Measurements from ENCODE around the gene CRIP3. TPM values are rescaled to one million over a fixed set of nuclear protein-coding genes. Genes with fewer than 3 reads are reported as not detected.

Gene CRIP3
- total and polyA plus RNA-seq, 10 of the 15 experiments (the other 5 are each of a cell fraction or from before 2014, with no cell fraction given), result 1.5 to 9.2 (median 2.2) TPM

- WGBS (ENCODE audit: insufficient coverage, insufficient replicate concordance, low lambda C conversion rate, missing lambda C conversion rate), result 39% methylated on average over 3 of the region's 3 CpGs
Observed at GRCh38 chr6:43347021-43347420, 38.4 kb upstream of the CRIP3 start.

More at GRCh38 chr6:43347021-43347420, 38.4 kb upstream of the CRIP3 start:
- Histone ChIP-seq H3K9ac (ENCODE audit: control insufficient read depth, insufficient read depth, low read length) (no peak overlapping the region), H2AFZ (ENCODE audit: control insufficient read depth, low read depth, low read length) (no peak overlapping the region), H3K27me3 (replicated peaks in 1 of 2; ENCODE audit: control insufficient read depth in 2 of 2, insufficient read depth in 2 of 2, low read length in 1 of 2) (no peaks in the 10 kb centered on the region), H3K36me3 (ENCODE audit: control insufficient read depth in 2 of 2, insufficient read depth in 2 of 2, low read length in 1 of 2) (peaks cover 8 to 37% of the 10 kb centered on the region in 2 experiments; a peak in 3 of 4 replicates), H3K4me1 (ENCODE audit: control insufficient read depth, insufficient read depth, low read length) (peaks cover 17% of the 10 kb centered on the region), H4K20me1 (ENCODE audit: control insufficient read depth, insufficient read depth) (no peaks in the 10 kb centered on the region), H3K27ac (ENCODE audit: control insufficient read depth, insufficient read depth) (no peak overlapping the region; the same call in 1 of the 2 replicates), H3K4me2 (ENCODE audit: control insufficient read depth, insufficient read depth) (peak overlapping the region; percentile 47), H3K9me3 (replicated peaks; ENCODE audit: control insufficient read depth, insufficient read depth, low read length) (no peaks in the 10 kb centered on the region), H3K79me2 (ENCODE audit: control insufficient read depth, insufficient read depth, low read length) (peaks cover 29% of the 10 kb centered on the region), H3K4me3 (no peak overlapping the region)
- FAIRE-seq, result no peak
- ChIA-PET SMC1A (ENCODE audit: uncharacterized antibody, unreplicated experiment) (no interaction called here), POLR2A (interaction anchor here (0.6 kb wide), 2 partner anchors 107 to 546 kb away, joined by 3 to 4 read pairs; no protein-coding TSS in a partner anchor), RAD21 (ENCODE audit: unreplicated experiment) (no interaction called here), CTCF (no interaction called here)
- DNase-seq (ENCODE audit: low read depth, low spot score), result no peak
- no TSS peak for BruUV-seq (replicated peaks)
- TF ChIP-seq ZBTB33 (IDR thresholded peaks at IDR 0.05), result no peak
- TF ChIP-seq BCL11A (IDR thresholded peaks at IDR 0.05; ENCODE audit: low read depth, low read length), result no peak
- TF ChIP-seq SPI1 (IDR thresholded peaks at IDR 0.05; ENCODE audit: borderline replicate concordance, insufficient read depth, low read depth, low read length), result no peak
- TF ChIP-seq RFX5 (IDR thresholded peaks at IDR 0.05; ENCODE audit: low read depth, low read length), result no peak
- no peak for TF ChIP-seq RUNX3 (IDR thresholded peaks at IDR 0.05; ENCODE audit: low read length)
- TF ChIP-seq CBFB (IDR thresholded peaks at IDR 0.05; ENCODE audit: low read depth), result no peak
- TF ChIP-seq IRF4 (IDR thresholded peaks at IDR 0.05; ENCODE audit: low read depth, low read length), result no peak
- TF ChIP-seq YY1 (IDR thresholded peaks at IDR 0.05; ENCODE audit: low read depth, low read length), result no peak
- TF ChIP-seq BHLHE40 (IDR thresholded peaks at IDR 0.05; ENCODE audit: borderline replicate concordance in 1 of 2, low read depth in 2 of 2, low read length in 1 of 2), result peak in 1 of 2 experiments; percentile 32; a peak in 1 of 4 replicates
- TF ChIP-seq BACH1 (IDR thresholded peaks at IDR 0.05; ENCODE audit: borderline replicate concordance), result no peak
- TF ChIP-seq PRDM15 (CRISPR knock-in tag; IDR thresholded peaks at IDR 0.05), result no peak
- TF ChIP-seq IKZF2 (IDR thresholded peaks at IDR 0.05), result peak in 1 of 2 experiments; percentile 43; a peak in 1 of 4 replicates
- no peak for TF ChIP-seq NRF1 (conservative IDR thresholded peaks at IDR 0.05; ENCODE audit: low read depth, low read length)
- TF ChIP-seq POLR2A (IDR thresholded peaks at IDR 0.05; ENCODE audit: low read depth, low read length), result no peak
- TF ChIP-seq RELA (IDR thresholded peaks at IDR 0.05; ENCODE audit: borderline replicate concordance, partially characterized antibody), result no peak
- no peak for TF ChIP-seq PAX8 (IDR thresholded peaks at IDR 0.05)
- in situ Hi-C loops (cut with MboI), result no loop called here
- intact Hi-C loops (cut with micrococcal nuclease; ENCODE audit: unreplicated experiment), result no loop called here
- peak; percentile 60 for ATAC-seq
